SK-N-SH (cell line): Measurements from ENCODE around the gene TBX20. TPM values are rescaled to one million over a fixed set of nuclear protein-coding genes. Genes with fewer than 3 reads are reported as not detected.

Source experiments
- CTCF ChIA-PET: fragments of 300-600, 350-600 bp; formaldehyde crosslinking; extraction: SDS; loops from one replicate; lab custom pipeline; 2021; lab: Yijun Ruan, JAX
- POLR2A ChIA-PET: fragments of 350-600 bp; sonication (Branson Sonifier 250); formaldehyde crosslinking; extraction: SDS; loops from one replicate; lab custom pipeline; 2020; ENCODE audit warnings: antibody characterized with exemption, inconsistent platforms; lab: Yijun Ruan, JAX
- DNase-seq: peaks from one replicate; pipeline ENCODE4 v3.0.0; 2012
- H2AFZ ChIP-seq: fragments of 200-600 bp; sonication (generic); 2 replicates; pipeline ENCODE4 v1.8.1; 2016; ENCODE audit warnings: antibody characterized with exemption, mild to moderate bottlenecking, low read depth
- H3F3A ChIP-seq: fragments of 200-600 bp; sonication (generic); replicated peaks from 2 replicates; pipeline ENCODE3; 2016; ENCODE audit warnings: antibody characterized with exemption, mild to moderate bottlenecking; ENCODE audit not compliant: insufficient read depth
- H3K27ac ChIP-seq, 2 experiments: fragments of 200-500 bp in 1 of 2; fragments of 200-600 bp in 1 of 2; sonication (Bioruptor generic) in 1 of 2; sonication (generic), shearing (Covaris generic) in 1 of 2; 2 replicates each; pipeline versions ENCODE4 v1.5.1 to v1.6.1; 2014 to 2016; ENCODE audit warnings: low read depth in 2 of 2, inconsistent platforms in 1 of 2, low read length in 1 of 2, mild to moderate bottlenecking in 1 of 2, mixed read lengths in 1 of 2
- H3K27me3 ChIP-seq: fragments of 200-600 bp; sonication (generic), shearing (Covaris generic); 2 replicates; pipeline ENCODE4 v1.6.1; 2016; ENCODE audit warnings: mixed run types; ENCODE audit not compliant: insufficient read depth
- H3K36me3 ChIP-seq, 2 experiments: fragments of 200-500 bp in 1 of 2; fragments of 200-600 bp in 1 of 2; sonication (Bioruptor generic) in 1 of 2; sonication (generic) in 1 of 2; replicated peaks in 1 of 2; 2 replicates each; pipeline versions ENCODE3 to v1.5.1; 2014 to 2016; ENCODE audit warnings: low read length in 1 of 2, mild to moderate bottlenecking in 1 of 2; ENCODE audit not compliant: insufficient read depth in 2 of 2, control insufficient read depth in 1 of 2
- H3K4me1 ChIP-seq, 2 experiments: fragments of 200-500 bp in 1 of 2; fragments of 200-600 bp in 1 of 2; sonication (Bioruptor generic) in 1 of 2; sonication (generic), shearing (Covaris generic) in 1 of 2; 2 replicates each; pipeline versions ENCODE4 v1.5.1 to v1.6.1; 2014 to 2016; ENCODE audit warnings: low read depth in 1 of 2, low read length in 1 of 2, mixed run types in 1 of 2; ENCODE audit not compliant: insufficient read depth in 2 of 2, control insufficient read depth in 1 of 2
- H3K4me2 ChIP-seq: fragments of 200-600 bp; sonication (generic), shearing (Covaris generic); 2 replicates; pipeline ENCODE4 v1.6.1; 2017; ENCODE audit warnings: mixed run types
- H3K4me3 ChIP-seq, 2 experiments: fragments of 200-500 bp in 1 of 2; fragments of 200-600 bp in 1 of 2; sonication (Bioruptor generic) in 1 of 2; sonication (generic), shearing (Covaris generic) in 1 of 2; 2 replicates each; pipeline versions ENCODE4 v1.5.1 to v1.8.1; 2014 to 2016; ENCODE audit warnings: low read depth in 2 of 2, inconsistent platforms in 1 of 2, low read length in 1 of 2, mild to moderate bottlenecking in 1 of 2, mixed read lengths in 1 of 2, moderate library complexity in 1 of 2
- H3K79me2 ChIP-seq: fragments of 200-600 bp; sonication (generic); 2 replicates; pipeline ENCODE4 v1.8.1; 2017; ENCODE audit warnings: mild to moderate bottlenecking; ENCODE audit not compliant: insufficient read depth
- H3K9ac ChIP-seq: fragments of 200-600 bp; sonication (generic); 2 replicates; pipeline ENCODE4 v1.6.1; 2017; ENCODE audit warnings: mixed run types
- H3K9me2 ChIP-seq: fragments of 200-600 bp; sonication (generic); 2 replicates; pipeline ENCODE4 v1.6.1; 2017; ENCODE audit warnings: mixed run types
- H3K9me3 ChIP-seq: fragments of 200-600 bp; sonication (generic); 2 replicates; pipeline ENCODE4 v1.6.1; 2017; ENCODE audit warnings: mixed run types, mild to moderate bottlenecking, moderate library complexity
- H4K20me1 ChIP-seq: fragments of 200-600 bp; sonication (generic); 2 replicates; pipeline ENCODE4 v1.6.1; 2017; ENCODE audit warnings: mild to moderate bottlenecking, mixed run types; ENCODE audit not compliant: insufficient read depth
- ELF1 ChIP-seq: IDR thresholded peaks from 2 replicates; pipeline ENCODE4 v1.4.0; 2012
- FOXJ3 ChIP-seq: sonication (generic); formaldehyde crosslinking; IDR thresholded peaks from 2 replicates; pipeline ENCODE4 v1.5.1; 2020; ENCODE audit warnings: mild to moderate bottlenecking, missing genetic modification reagents
- GABPA ChIP-seq: IDR thresholded peaks from 2 replicates; pipeline ENCODE4 v1.4.0; 2012; ENCODE audit warnings: low read depth, mild to moderate bottlenecking
- GATA2 ChIP-seq: sonication (generic); formaldehyde crosslinking; IDR thresholded peaks from 2 replicates; pipeline ENCODE4 v1.5.0; 2020; ENCODE audit warnings: mild to moderate bottlenecking, missing genetic modification reagents
- POLR2AphosphoS5 ChIP-seq: IDR thresholded peaks from 2 replicates; pipeline ENCODE4 v1.6.1; 2012; ENCODE audit warnings: low read depth, low read length
- RFX5 ChIP-seq: IDR thresholded peaks from 2 replicates; pipeline ENCODE4 v1.6.1; 2012; ENCODE audit warnings: mild to moderate bottlenecking, improper control_type of control experiment, low read length
- RXRA ChIP-seq: IDR thresholded peaks from 2 replicates; pipeline ENCODE4 v1.4.0; 2012; ENCODE audit warnings: low read depth, mild to moderate bottlenecking, borderline replicate concordance
- TAF1 ChIP-seq: IDR thresholded peaks from 2 replicates; pipeline ENCODE4 v1.6.1; 2012; ENCODE audit warnings: low read depth, mild to moderate bottlenecking, low read length, moderate library complexity, borderline replicate concordance
- TEAD4 ChIP-seq: IDR thresholded peaks from 2 replicates; pipeline ENCODE4 v1.4.0; 2012; ENCODE audit warnings: mild to moderate bottlenecking, borderline replicate concordance; ENCODE audit not compliant: insufficient read depth
- WGBS: methylation state at CpG from one replicate; pipeline ENCODE4 v1.1.6; 2017; ENCODE audit warnings: low lambda C conversion rate; 5-methylcytosine and 5-hydroxymethylcytosine counted together
- polyA plus RNA-seq, 3 experiments: library from polyadenylated mRNA; depleted of rRNA; stranded (reverse); fragments of >200 nt; gene quantifications; 2 replicates each; pipeline ENCODE4 v1.2.3, GENCODE V29; 2012
- TF ChIP-seq, protein P1 (sequence below): IDR thresholded peaks from 2 replicates; pipeline ENCODE4 v1.4.0; 2012; ENCODE audit warnings: low read depth, borderline replicate concordance
- TF ChIP-seq, protein P2 (sequence below): IDR thresholded peaks from 2 replicates; pipeline ENCODE4 v1.4.0; 2012; ENCODE audit warnings: low read depth, borderline replicate concordance
- TF ChIP-seq, protein P3 (sequence below): IDR thresholded peaks from 2 replicates; pipeline ENCODE4 v1.4.0; 2012; ENCODE audit warnings: low read depth
- TF ChIP-seq, protein P4 (sequence below): fragments of 200-600 bp; sonication (generic); IDR thresholded peaks from 2 replicates; pipeline ENCODE4 v1.6.1; 2017; ENCODE audit warnings: antibody characterized with exemption, mild to moderate bottlenecking, moderate library complexity
- TF ChIP-seq, protein P5 (sequence below): fragments of 150-350 bp; IDR thresholded peaks from 2 replicates; pipeline ENCODE4 v1.6.1; 2016; ENCODE audit warnings: mild to moderate bottlenecking, low read depth, low read length

The TBX20 gene
- polyA plus RNA-seq, 1 of the 3 experiments (the other 2 are of a cell fraction), result 1.0 TPM

DNA sequence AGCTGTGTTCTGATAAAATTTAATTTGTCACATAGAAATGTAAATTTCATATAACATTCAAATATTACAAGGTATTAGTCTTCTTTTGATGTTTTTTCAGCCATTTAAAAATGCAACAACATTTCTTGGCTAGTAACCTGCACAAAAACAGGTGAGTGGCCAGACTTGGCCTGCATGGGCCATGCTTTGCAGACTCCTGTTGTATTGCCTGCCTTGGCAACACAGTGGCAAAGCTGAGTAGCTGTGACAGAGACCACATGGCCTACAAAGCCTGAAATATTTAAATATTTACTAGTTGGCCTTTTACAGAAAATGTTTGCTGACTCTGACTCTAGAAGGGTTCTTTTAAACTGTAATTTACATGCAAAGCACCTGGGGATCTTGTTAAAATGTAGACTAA lies 13.5 kb upstream of the TBX20 start (continued):
- TF ChIP-seq RFX5 (no peak), GABPA (no peak)
- TF ChIP-seq, protein P1, sequence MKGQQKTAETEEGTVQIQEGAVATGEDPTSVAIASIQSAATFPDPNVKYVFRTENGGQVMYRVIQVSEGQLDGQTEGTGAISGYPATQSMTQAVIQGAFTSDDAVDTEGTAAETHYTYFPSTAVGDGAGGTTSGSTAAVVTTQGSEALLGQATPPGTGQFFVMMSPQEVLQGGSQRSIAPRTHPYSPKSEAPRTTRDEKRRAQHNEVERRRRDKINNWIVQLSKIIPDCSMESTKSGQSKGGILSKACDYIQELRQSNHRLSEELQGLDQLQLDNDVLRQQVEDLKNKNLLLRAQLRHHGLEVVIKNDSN, result no peak
- TF ChIP-seq, protein P2, sequence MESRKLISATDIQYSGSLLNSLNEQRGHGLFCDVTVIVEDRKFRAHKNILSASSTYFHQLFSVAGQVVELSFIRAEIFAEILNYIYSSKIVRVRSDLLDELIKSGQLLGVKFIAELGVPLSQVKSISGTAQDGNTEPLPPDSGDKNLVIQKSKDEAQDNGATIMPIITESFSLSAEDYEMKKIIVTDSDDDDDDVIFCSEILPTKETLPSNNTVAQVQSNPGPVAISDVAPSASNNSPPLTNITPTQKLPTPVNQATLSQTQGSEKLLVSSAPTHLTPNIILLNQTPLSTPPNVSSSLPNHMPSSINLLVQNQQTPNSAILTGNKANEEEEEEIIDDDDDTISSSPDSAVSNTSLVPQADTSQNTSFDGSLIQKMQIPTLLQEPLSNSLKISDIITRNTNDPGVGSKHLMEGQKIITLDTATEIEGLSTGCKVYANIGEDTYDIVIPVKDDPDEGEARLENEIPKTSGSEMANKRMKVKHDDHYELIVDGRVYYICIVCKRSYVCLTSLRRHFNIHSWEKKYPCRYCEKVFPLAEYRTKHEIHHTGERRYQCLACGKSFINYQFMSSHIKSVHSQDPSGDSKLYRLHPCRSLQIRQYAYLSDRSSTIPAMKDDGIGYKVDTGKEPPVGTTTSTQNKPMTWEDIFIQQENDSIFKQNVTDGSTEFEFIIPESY, result no peak

DNA sequence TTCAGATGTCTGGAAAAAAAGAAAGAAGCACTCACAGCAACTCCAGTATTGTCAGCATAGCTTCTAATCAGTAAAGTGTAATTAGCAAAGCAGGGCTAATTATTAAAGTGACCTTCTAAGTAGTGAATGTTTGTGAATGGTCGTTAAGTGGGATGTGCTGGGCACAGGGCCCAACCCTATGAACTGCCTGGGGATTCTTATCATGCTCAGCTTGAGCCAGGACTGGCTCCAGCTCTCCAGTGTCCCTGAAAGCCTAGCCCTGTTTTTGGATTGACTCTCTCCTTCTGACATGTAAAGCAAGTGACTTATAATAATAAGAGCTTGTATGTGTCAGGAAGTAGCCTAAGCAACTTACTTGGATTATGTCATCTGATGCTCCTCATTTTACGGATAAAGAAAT lies 9.5 kb upstream of the TBX20 start:
- H3K9me2 ChIP-seq, result no peaks in the 10 kb centered on the region
- no peaks in the 10 kb centered on the region for H3K9me3 ChIP-seq
- POLR2A ChIA-PET, result interaction anchor here (1.3 kb wide), 1 partner anchor 9 kb away, joined by 5 read pairs; the partner anchor contains the start of gene TBX20
- H3K27ac ChIP-seq, result peak overlapping the region in 1 of 2 experiments; percentile 2; a peak in 1 of 4 replicates
- no peaks in the 10 kb centered on the region for H3K36me3 ChIP-seq
- H3K79me2 ChIP-seq, result no peaks in the 10 kb centered on the region
- WGBS, result 35% methylated on average over 2 of the region's 2 CpGs
- peaks cover 0 to 9% of the 10 kb centered on the region in 2 experiments; a peak in 2 of 4 replicates for H3K4me1 ChIP-seq
- no peak overlapping the region for H3K9ac ChIP-seq
- peak; percentile 79 for DNase-seq
- H3K4me2 ChIP-seq, result no peak overlapping the region
- H3F3A ChIP-seq, result no peaks in the 10 kb centered on the region
- H2AFZ ChIP-seq, result no peak overlapping the region
- CTCF ChIA-PET, result interaction anchor here (0.9 to 1.0 kb wide), 3 partner anchors 20 to 274 kb away, joined by 3 to 4 read pairs (median 4); no protein-coding TSS in a partner anchor
- no peaks in the 10 kb centered on the region for H4K20me1 ChIP-seq
- H3K27me3 ChIP-seq, result no peaks in the 10 kb centered on the region
- no peak overlapping the region for H3K4me3 ChIP-seq
- TF ChIP-seq ELF1 (no peak), POLR2AphosphoS5 (no peak), RXRA (no peak), TAF1 (no peak), RFX5 (no peak), GATA2 (CRISPR knock-in tag) (no peak), FOXJ3 (CRISPR knock-in tag) (no peak), TEAD4 (no peak)
- TF ChIP-seq, protein P3, sequence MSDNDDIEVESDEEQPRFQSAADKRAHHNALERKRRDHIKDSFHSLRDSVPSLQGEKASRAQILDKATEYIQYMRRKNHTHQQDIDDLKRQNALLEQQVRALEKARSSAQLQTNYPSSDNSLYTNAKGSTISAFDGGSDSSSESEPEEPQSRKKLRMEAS, result no peak
- TF ChIP-seq, protein P4, sequence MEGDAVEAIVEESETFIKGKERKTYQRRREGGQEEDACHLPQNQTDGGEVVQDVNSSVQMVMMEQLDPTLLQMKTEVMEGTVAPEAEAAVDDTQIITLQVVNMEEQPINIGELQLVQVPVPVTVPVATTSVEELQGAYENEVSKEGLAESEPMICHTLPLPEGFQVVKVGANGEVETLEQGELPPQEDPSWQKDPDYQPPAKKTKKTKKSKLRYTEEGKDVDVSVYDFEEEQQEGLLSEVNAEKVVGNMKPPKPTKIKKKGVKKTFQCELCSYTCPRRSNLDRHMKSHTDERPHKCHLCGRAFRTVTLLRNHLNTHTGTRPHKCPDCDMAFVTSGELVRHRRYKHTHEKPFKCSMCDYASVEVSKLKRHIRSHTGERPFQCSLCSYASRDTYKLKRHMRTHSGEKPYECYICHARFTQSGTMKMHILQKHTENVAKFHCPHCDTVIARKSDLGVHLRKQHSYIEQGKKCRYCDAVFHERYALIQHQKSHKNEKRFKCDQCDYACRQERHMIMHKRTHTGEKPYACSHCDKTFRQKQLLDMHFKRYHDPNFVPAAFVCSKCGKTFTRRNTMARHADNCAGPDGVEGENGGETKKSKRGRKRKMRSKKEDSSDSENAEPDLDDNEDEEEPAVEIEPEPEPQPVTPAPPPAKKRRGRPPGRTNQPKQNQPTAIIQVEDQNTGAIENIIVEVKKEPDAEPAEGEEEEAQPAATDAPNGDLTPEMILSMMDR, result no peak
- TF ChIP-seq, protein P5, sequence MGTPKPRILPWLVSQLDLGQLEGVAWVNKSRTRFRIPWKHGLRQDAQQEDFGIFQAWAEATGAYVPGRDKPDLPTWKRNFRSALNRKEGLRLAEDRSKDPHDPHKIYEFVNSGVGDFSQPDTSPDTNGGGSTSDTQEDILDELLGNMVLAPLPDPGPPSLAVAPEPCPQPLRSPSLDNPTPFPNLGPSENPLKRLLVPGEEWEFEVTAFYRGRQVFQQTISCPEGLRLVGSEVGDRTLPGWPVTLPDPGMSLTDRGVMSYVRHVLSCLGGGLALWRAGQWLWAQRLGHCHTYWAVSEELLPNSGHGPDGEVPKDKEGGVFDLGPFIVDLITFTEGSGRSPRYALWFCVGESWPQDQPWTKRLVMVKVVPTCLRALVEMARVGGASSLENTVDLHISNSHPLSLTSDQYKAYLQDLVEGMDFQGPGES, result no peak
